GM23338 (cell line): Measurements from ENCODE around the gene CYP3A7. TPM values are rescaled to one million over a fixed set of nuclear protein-coding genes. Genes with fewer than 3 reads are reported as not detected.

Experiments used
- ATAC-seq: fragments of 200-7000 bp; cut with Tn5 transposase; 3 replicates; pipeline ENCODE4 v1.9.1; 2020
- DNase-seq: peaks from one replicate; pipeline ENCODE4 v3.0.0-alpha.2; 2015; ENCODE audit warnings: low spot score
- H2AFZ ChIP-seq: fragments of 200-600 bp; sonication (generic); 2 replicates; pipeline ENCODE4 v1.8.0; 2016; ENCODE audit warnings: antibody characterized with exemption, mild to moderate bottlenecking, moderate library complexity
- H3F3A ChIP-seq: fragments of 200-600 bp; sonication (generic); replicated peaks from 2 replicates; pipeline ENCODE4 v1.8.0; 2017; ENCODE audit warnings: antibody characterized with exemption, mixed run types, low read depth
- H3K27ac ChIP-seq: fragments of 200-600 bp; sonication (generic); 2 replicates; pipeline ENCODE4 v1.6.1; 2016; ENCODE audit warnings: low read depth
- H3K27me3 ChIP-seq: fragments of 200-600 bp; sonication (generic); 2 replicates; pipeline ENCODE4 v1.8.0; 2016; ENCODE audit warnings: mild to moderate bottlenecking, mixed run types, moderate library complexity; ENCODE audit not compliant: insufficient read depth
- H3K36me3 ChIP-seq: fragments of 200-600 bp; sonication (generic); 2 replicates; pipeline ENCODE4 v1.8.0; 2016; ENCODE audit warnings: mild to moderate bottlenecking; ENCODE audit not compliant: insufficient read depth
- H3K4me1 ChIP-seq: fragments of 200-600 bp; sonication (generic); 2 replicates; pipeline ENCODE4 v1.8.0; 2016; ENCODE audit warnings: mild to moderate bottlenecking, moderate library complexity; ENCODE audit not compliant: insufficient read depth
- H3K4me2 ChIP-seq: fragments of 200-600 bp; sonication (generic); 2 replicates; pipeline ENCODE4 v1.7.1; 2017; ENCODE audit warnings: mixed run types
- H3K4me3 ChIP-seq: fragments of 200-600 bp; sonication (generic); 2 replicates; pipeline ENCODE4 v1.6.1; 2016; ENCODE audit warnings: mixed run types
- H3K79me2 ChIP-seq: fragments of 200-600 bp; sonication (generic); replicated peaks from 2 replicates; pipeline ENCODE4 v1.8.0; 2017; ENCODE audit warnings: mild to moderate bottlenecking; ENCODE audit not compliant: insufficient read depth
- H3K9me2 ChIP-seq: fragments of 200-600 bp; sonication (generic); 2 replicates; pipeline ENCODE4 v1.8.0; 2017; ENCODE audit not compliant: insufficient read depth
- H4K20me1 ChIP-seq: fragments of 200-600 bp; sonication (generic); replicated peaks from 2 replicates; pipeline ENCODE4 v1.8.0; 2017; ENCODE audit warnings: mild to moderate bottlenecking; ENCODE audit not compliant: insufficient read depth
- H3K27ac Mint-ChIP-seq: 2 replicates; pipeline ENCODE4 v1.8.0; 2020; ENCODE audit warnings: inconsistent platforms, mild to moderate bottlenecking, moderate library complexity, mixed read lengths
- H3K27me3 Mint-ChIP-seq: 3 replicates; pipeline ENCODE4 v1.8.0; 2022; ENCODE audit warnings: low read depth, mild to moderate bottlenecking, moderate library complexity, mixed read lengths, inconsistent platforms; ENCODE audit not compliant: insufficient read depth, poor library complexity
- H3K36me3 Mint-ChIP-seq: 3 replicates; pipeline ENCODE4 v1.8.0; 2021; ENCODE audit warnings: low read depth, mild to moderate bottlenecking, inconsistent platforms, moderate library complexity, mixed read lengths
- H3K4me1 Mint-ChIP-seq: 3 replicates; pipeline ENCODE4 v1.8.0; 2020; ENCODE audit warnings: mild to moderate bottlenecking, inconsistent platforms, mixed read lengths
- H3K4me3 Mint-ChIP-seq: 3 replicates; pipeline ENCODE4 v1.8.0; 2021; ENCODE audit warnings: moderate library complexity, mild to moderate bottlenecking, inconsistent platforms, mixed read lengths
- H3K9me3 Mint-ChIP-seq: 3 replicates; pipeline ENCODE4 v1.8.0; 2020; ENCODE audit warnings: moderate library complexity, mild to moderate bottlenecking, inconsistent platforms, mixed read lengths
- CREB1 ChIP-seq: fragments of 250-450 bp; sonication (Bioruptor Pico); IDR thresholded peaks from 2 replicates; pipeline ENCODE4 v1.5.0; 2020; ENCODE audit warnings: low read depth, mild to moderate bottlenecking, moderate library complexity
- CTCF ChIP-seq, 2 experiments: fragments of 200-600 bp in 1 of 2; sonication (generic) in 1 of 2; conservative IDR thresholded peaks; 2 replicates each; pipeline versions ENCODE4 v1.5.1 to v1.6.1; 2016 to 2017; ENCODE audit warnings: antibody characterized with exemption in 2 of 2, low read depth in 2 of 2, mild to moderate bottlenecking in 2 of 2, moderate library complexity in 1 of 2
- ETS1 ChIP-seq: IDR thresholded peaks from 2 replicates; pipeline ENCODE4 v1.6.1; 2016; ENCODE audit warnings: antibody characterized with exemption
- EZH2 ChIP-seq: fragments of 200-600 bp; sonication (generic); IDR thresholded peaks from one replicate; pipeline ENCODE4 v1.8.0; 2017; ENCODE audit warnings: antibody characterized with exemption, mild to moderate bottlenecking, low read depth; ENCODE audit not compliant: unreplicated experiment
- EZH2phosphoT487 ChIP-seq: fragments of 200-600 bp; sonication (generic); IDR thresholded peaks from one replicate; pipeline ENCODE4 v1.8.1; 2018; ENCODE audit warnings: antibody characterized with exemption; ENCODE audit not compliant: unreplicated experiment
- JUNB ChIP-seq: IDR thresholded peaks from one replicate; pipeline ENCODE4 v1.6.1; 2016; ENCODE audit warnings: antibody characterized with exemption; ENCODE audit not compliant: unreplicated experiment
- NANOG ChIP-seq: IDR thresholded peaks from 2 replicates; pipeline ENCODE4 v1.6.1; 2016; ENCODE audit warnings: antibody characterized with exemption, borderline replicate concordance
- POLR2AphosphoS5 ChIP-seq: IDR thresholded peaks from 2 replicates; pipeline ENCODE4 v1.6.1; 2016; ENCODE audit warnings: antibody characterized with exemption, low read depth
- REST ChIP-seq: IDR thresholded peaks from one replicate; pipeline ENCODE4 v1.6.1; 2018; ENCODE audit warnings: antibody characterized with exemption; ENCODE audit not compliant: unreplicated experiment
- STAT1 ChIP-seq: IDR thresholded peaks from one replicate; pipeline ENCODE4 v1.6.1; 2016; ENCODE audit warnings: antibody characterized with exemption; ENCODE audit not compliant: unreplicated experiment
- ZNF114 ChIP-seq: fragments of 250-450 bp; sonication (Bioruptor Pico); IDR thresholded peaks from 2 replicates; pipeline ENCODE4 v1.5.0; 2020; ENCODE audit warnings: mild to moderate bottlenecking, moderate library complexity
- ZNF331 ChIP-seq: fragments of 250-450 bp; sonication (Bioruptor Pico); IDR thresholded peaks from 2 replicates; pipeline ENCODE4 v1.5.0; 2020; ENCODE audit warnings: low read depth, mild to moderate bottlenecking, moderate library complexity
- ZNF462 ChIP-seq: fragments of 250-450 bp; sonication (Bioruptor Pico); IDR thresholded peaks from 2 replicates; pipeline ENCODE4 v1.5.0; 2020; ENCODE audit warnings: mild to moderate bottlenecking, moderate library complexity
- polyA plus RNA-seq: library from polyadenylated mRNA; unstranded; fragments of >200 nt; fragmentation: Nextera tagmentation; extraction: Ambion mirVana; gene quantifications from 2 replicates; pipeline ENCODE4 v1.2.1, GENCODE V29; 2016
- total RNA-seq: library from RNA; depleted of rRNA; stranded (reverse); fragments of >200 nt; shearing (Covaris generic); gene quantifications from 2 replicates; pipeline ENCODE4 v1.2.3, GENCODE V29; 2014

Gene CYP3A7
- total and polyA plus RNA-seq, 2 experiments from 2014 or later = 0.19 TPM; not detected in 1

- peaks cover 14% of the 10 kb centered on the region for H3K4me1 Mint-ChIP-seq
- peaks cover 6% of the 10 kb centered on the region; the same call in 1 of the 3 replicates for H3K36me3 Mint-ChIP-seq
- DNase-seq (no peak), ATAC-seq (no peak)
- no peak overlapping the region for H3K4me3 ChIP-seq
- H3K4me1 ChIP-seq = peaks cover 6% of the 10 kb centered on the region; the same call in 1 of the 2 replicates
- no peak overlapping the region for H3K4me2 ChIP-seq
- no peaks in the 10 kb centered on the region for H3K27me3 ChIP-seq
- H3F3A ChIP-seq = no peaks in the 10 kb centered on the region
- H3K79me2 ChIP-seq = no peaks in the 10 kb centered on the region
- H3K27ac Mint-ChIP-seq = no peak overlapping the region
- no peak overlapping the region for H3K4me3 Mint-ChIP-seq
- H3K27ac ChIP-seq = no peak overlapping the region
- H3K36me3 ChIP-seq = no peaks in the 10 kb centered on the region
- H4K20me1 ChIP-seq = no peaks in the 10 kb centered on the region
- TF ChIP-seq ZNF462 (CRISPR knock-in tag) = no peak
- TF ChIP-seq NANOG = no peak
- TF ChIP-seq ZNF114 = no peak
- no peak for TF ChIP-seq CTCF (conservative IDR thresholded peaks at IDR 0.05; ENCODE audit: low read depth in 2 of 2)
- no peak for TF ChIP-seq POLR2AphosphoS5
- TF ChIP-seq EZH2phosphoT487 = no peak
- TF ChIP-seq JUNB = no peak
- TF ChIP-seq REST = no peak
- TF ChIP-seq CREB1 (CRISPR knock-in tag) = no peak
- TF ChIP-seq STAT1 = no peak
- TF ChIP-seq ETS1 = no peak
- no peak for TF ChIP-seq EZH2
- TF ChIP-seq ZNF331 = no peak
- H3K27me3 Mint-ChIP-seq = peaks cover 4% of the 10 kb centered on the region
- no peak overlapping the region for H2AFZ ChIP-seq
- H3K9me2 ChIP-seq = 0 out of 2 replicates have a peak, but pooled peaks cover 3% of the 10 kb centered on the region
- peaks cover 14% of the 10 kb centered on the region; the same call in 2 of the 3 replicates for H3K9me3 Mint-ChIP-seq
Measured at GRCh38 chr7:99679032-99679399, 56.0 kb downstream of the CYP3A7 start.
